HAP-1 (cell line): ENCODE data around the gene ZFYVE28.
A peak's percentile ranks its signal among the peaks of the same experiment; 100 is the strongest.

ENCODE experiments used
- DNase-seq, 2 experiments: peaks; one replicate each; pipeline ENCODE4 v3.0.0-alpha.2; 2016 to 2020; ENCODE audit warnings: low spot score in 2 of 2
- H3K27me3 ChIP-seq: fragments of 250-450 bp; sonication (Bioruptor Pico); 2 replicates; pipeline ENCODE4 v1.5.1; 2020; ENCODE audit warnings: low read depth, mild to moderate bottlenecking, moderate library complexity
- H3K36me3 ChIP-seq: fragments of 250-450 bp; sonication (Bioruptor Pico); replicated peaks from 2 replicates; pipeline ENCODE4 v1.5.1; 2020; ENCODE audit warnings: mild to moderate bottlenecking
- H3K4me1 ChIP-seq: fragments of 250-450 bp; sonication (Bioruptor Pico); 2 replicates; pipeline ENCODE4 v1.5.1; 2020; ENCODE audit warnings: mild to moderate bottlenecking
- H3K4me3 ChIP-seq: fragments of 250-450 bp; sonication (Bioruptor Pico); 2 replicates; pipeline ENCODE4 v1.5.1; 2020; ENCODE audit warnings: mild to moderate bottlenecking, moderate library complexity
- H3K9me3 ChIP-seq: fragments of 250-450 bp; sonication (Bioruptor Pico); 2 replicates; pipeline ENCODE4 v1.5.1; 2020; ENCODE audit warnings: mild to moderate bottlenecking, moderate library complexity
- in situ Hi-C: fragments of 300-500 bp; cut with MboI; formaldehyde crosslinking; loops from 3 replicates; pipeline ENCODE4 v1.14.3; 2020; ENCODE audit warnings: low sequenced_read_pairs, inconsistent platforms, mixed read lengths

The ZFYVE28 gene

GRCh38 chr4:2262145-2262943 lies 156.1 kb downstream of the ZFYVE28 start:
- Histone ChIP-seq H3K9me3 (no peaks in the 10 kb centered on the region), H3K4me3 (peak overlapping the region; percentile 46), H3K4me1 (no peaks in the 10 kb centered on the region), H3K36me3 (no peaks in the 10 kb centered on the region), H3K27me3 (no peaks in the 10 kb centered on the region)
- in situ Hi-C loops = no loop called here
- peak; percentile 98 to 99 for DNase-seq

- H3K4me3 ChIP-seq = peak within 1 kb of the TSS; percentile 51
- in situ Hi-C loops = no loop called here
- no peaks in the 10 kb centered on the region for H3K9me3 ChIP-seq
- no peaks in the 10 kb centered on the region for H3K36me3 ChIP-seq
- H3K27me3 ChIP-seq = no peaks in the 10 kb centered on the region
- no peaks in the 10 kb centered on the region for H3K4me1 ChIP-seq
- no peak for DNase-seq
Observed at GRCh38 chr4:2261853-2262144, 156.6 kb downstream of the ZFYVE28 start, which contains the start of gene MXD4. TSS of gene MXD4 (minus strand) at chr4:2262109. CDS start at chr4:2261980, 129 bp downstream.

- Histone ChIP-seq H3K9me3 (no peaks in the 10 kb centered on the region), H3K4me1 (no peaks in the 10 kb centered on the region), H3K27me3 (no peaks in the 10 kb centered on the region), H3K4me3 (peak overlapping the region; percentile 51), H3K36me3 (no peaks in the 10 kb centered on the region)
- in situ Hi-C loops = no loop called here
- peak in 1 of 2 experiments; percentile 62 for DNase-seq
Observed at GRCh38 chr4:2261110-2261852, 157.2 kb downstream of the ZFYVE28 start.

GRCh38 chr4:2260344-2261109 lies 157.9 kb downstream of the ZFYVE28 start:
- Histone ChIP-seq H3K4me1 (no peaks in the 10 kb centered on the region), H3K4me3 (peak overlapping the region; percentile 51), H3K36me3 (no peaks in the 10 kb centered on the region), H3K9me3 (no peaks in the 10 kb centered on the region), H3K27me3 (no peaks in the 10 kb centered on the region)
- DNase-seq = peak in 1 of 2 experiments; percentile 8
- in situ Hi-C loops = no loop called here

- DNase-seq = peak in 1 of 2 experiments; percentile 3
- H3K36me3 ChIP-seq = no peaks in the 10 kb centered on the region
- H3K27me3 ChIP-seq = no peaks in the 10 kb centered on the region
- H3K9me3 ChIP-seq = no peaks in the 10 kb centered on the region
- in situ Hi-C loops = no loop called here
- no peak overlapping the region for H3K4me3 ChIP-seq
- no peaks in the 10 kb centered on the region for H3K4me1 ChIP-seq
Observed at GRCh38 chr4:2259541-2260343, 158.7 kb downstream of the ZFYVE28 start.

- H3K27me3 ChIP-seq = no peaks in the 10 kb centered on the region
- DNase-seq = peak in 1 of 2 experiments; percentile 7
- no peak overlapping the region for H3K4me3 ChIP-seq
- H3K9me3 ChIP-seq = no peaks in the 10 kb centered on the region
- H3K36me3 ChIP-seq = no peaks in the 10 kb centered on the region
- no peaks in the 10 kb centered on the region for H3K4me1 ChIP-seq
- in situ Hi-C loops = no loop called here
Observed at GRCh38 chr4:2259036-2259540, 159.4 kb downstream of the ZFYVE28 start.

GRCh38 chr4:2258091-2259035 lies 160.1 kb downstream of the ZFYVE28 start:
- no peaks in the 10 kb centered on the region for H3K36me3 ChIP-seq
- H3K27me3 ChIP-seq = no peaks in the 10 kb centered on the region
- H3K4me1 ChIP-seq = no peaks in the 10 kb centered on the region
- no peaks in the 10 kb centered on the region for H3K9me3 ChIP-seq
- in situ Hi-C loops = no loop called here
- DNase-seq = peak in 1 of 2 experiments; percentile 6
- no peak overlapping the region for H3K4me3 ChIP-seq

- DNase-seq = peak in 1 of 2 experiments; percentile 6
- Histone ChIP-seq H3K36me3 (no peaks in the 10 kb centered on the region), H3K4me1 (no peaks in the 10 kb centered on the region), H3K27me3 (no peaks in the 10 kb centered on the region), H3K4me3 (no peak overlapping the region), H3K9me3 (no peaks in the 10 kb centered on the region)
- in situ Hi-C loops = no loop called here
Observed at GRCh38 chr4:2257361-2258081, 160.9 kb downstream of the ZFYVE28 start.

GRCh38 chr4:2256781-2257191 lies 161.7 kb downstream of the ZFYVE28 start:
- no peaks in the 10 kb centered on the region for H3K9me3 ChIP-seq
- no peaks in the 10 kb centered on the region for H3K36me3 ChIP-seq
- peak in 1 of 2 experiments; percentile 7 for DNase-seq
- no peak overlapping the region for H3K4me3 ChIP-seq
- H3K4me1 ChIP-seq = no peaks in the 10 kb centered on the region
- H3K27me3 ChIP-seq = no peaks in the 10 kb centered on the region
- in situ Hi-C loops = no loop called here

- H3K9me3 ChIP-seq = no peaks in the 10 kb centered on the region
- no peak overlapping the region for H3K4me3 ChIP-seq
- in situ Hi-C loops = no loop called here
- H3K27me3 ChIP-seq = no peaks in the 10 kb centered on the region
- H3K4me1 ChIP-seq = no peaks in the 10 kb centered on the region
- peak in 1 of 2 experiments; percentile 5 for DNase-seq
- H3K36me3 ChIP-seq = no peaks in the 10 kb centered on the region
Observed at GRCh38 chr4:2256156-2256731, 162.2 kb downstream of the ZFYVE28 start.

- in situ Hi-C loops = no loop called here
- no peak for DNase-seq
- Histone ChIP-seq H3K27me3 (no peaks in the 10 kb centered on the region), H3K4me1 (no peaks in the 10 kb centered on the region), H3K4me3 (no peak overlapping the region), H3K36me3 (no peaks in the 10 kb centered on the region), H3K9me3 (no peaks in the 10 kb centered on the region)
Observed at GRCh38 chr4:2255501-2256155, 162.8 kb downstream of the ZFYVE28 start.
